GM23338 (cell line): ENCODE results near the gene NUF2. TPM values are rescaled to one million over a fixed set of nuclear protein-coding genes. Genes with fewer than 3 reads are reported as not detected.

Source experiments
- ATAC-seq: fragments of 200-7000 bp; cut with Tn5 transposase; 3 replicates; pipeline ENCODE4 v1.9.1; 2020
- DNase-seq: peaks from one replicate; pipeline ENCODE4 v3.0.0-alpha.2; 2015; ENCODE audit warnings: low spot score
- H2AFZ ChIP-seq: fragments of 200-600 bp; sonication (generic); 2 replicates; pipeline ENCODE4 v1.8.0; 2016; ENCODE audit warnings: antibody characterized with exemption, mild to moderate bottlenecking, moderate library complexity
- H3F3A ChIP-seq: fragments of 200-600 bp; sonication (generic); replicated peaks from 2 replicates; pipeline ENCODE4 v1.8.0; 2017; ENCODE audit warnings: antibody characterized with exemption, mixed run types, low read depth
- H3K27ac ChIP-seq: fragments of 200-600 bp; sonication (generic); 2 replicates; pipeline ENCODE4 v1.6.1; 2016; ENCODE audit warnings: low read depth
- H3K27me3 ChIP-seq: fragments of 200-600 bp; sonication (generic); 2 replicates; pipeline ENCODE4 v1.8.0; 2016; ENCODE audit warnings: mild to moderate bottlenecking, mixed run types, moderate library complexity; ENCODE audit not compliant: insufficient read depth
- H3K36me3 ChIP-seq: fragments of 200-600 bp; sonication (generic); 2 replicates; pipeline ENCODE4 v1.8.0; 2016; ENCODE audit warnings: mild to moderate bottlenecking; ENCODE audit not compliant: insufficient read depth
- H3K4me1 ChIP-seq: fragments of 200-600 bp; sonication (generic); 2 replicates; pipeline ENCODE4 v1.8.0; 2016; ENCODE audit warnings: mild to moderate bottlenecking, moderate library complexity; ENCODE audit not compliant: insufficient read depth
- H3K4me2 ChIP-seq: fragments of 200-600 bp; sonication (generic); 2 replicates; pipeline ENCODE4 v1.7.1; 2017; ENCODE audit warnings: mixed run types
- H3K4me3 ChIP-seq: fragments of 200-600 bp; sonication (generic); 2 replicates; pipeline ENCODE4 v1.6.1; 2016; ENCODE audit warnings: mixed run types
- H3K79me2 ChIP-seq: fragments of 200-600 bp; sonication (generic); replicated peaks from 2 replicates; pipeline ENCODE4 v1.8.0; 2017; ENCODE audit warnings: mild to moderate bottlenecking; ENCODE audit not compliant: insufficient read depth
- H3K9me2 ChIP-seq: fragments of 200-600 bp; sonication (generic); 2 replicates; pipeline ENCODE4 v1.8.0; 2017; ENCODE audit not compliant: insufficient read depth
- H4K20me1 ChIP-seq: fragments of 200-600 bp; sonication (generic); replicated peaks from 2 replicates; pipeline ENCODE4 v1.8.0; 2017; ENCODE audit warnings: mild to moderate bottlenecking; ENCODE audit not compliant: insufficient read depth
- H3K27ac Mint-ChIP-seq: 2 replicates; pipeline ENCODE4 v1.8.0; 2020; ENCODE audit warnings: inconsistent platforms, mild to moderate bottlenecking, moderate library complexity, mixed read lengths
- H3K27me3 Mint-ChIP-seq: 3 replicates; pipeline ENCODE4 v1.8.0; 2022; ENCODE audit warnings: low read depth, mild to moderate bottlenecking, moderate library complexity, mixed read lengths, inconsistent platforms; ENCODE audit not compliant: insufficient read depth, poor library complexity
- H3K36me3 Mint-ChIP-seq: 3 replicates; pipeline ENCODE4 v1.8.0; 2021; ENCODE audit warnings: low read depth, mild to moderate bottlenecking, inconsistent platforms, moderate library complexity, mixed read lengths
- H3K4me1 Mint-ChIP-seq: 3 replicates; pipeline ENCODE4 v1.8.0; 2020; ENCODE audit warnings: mild to moderate bottlenecking, inconsistent platforms, mixed read lengths
- H3K4me3 Mint-ChIP-seq: 3 replicates; pipeline ENCODE4 v1.8.0; 2021; ENCODE audit warnings: moderate library complexity, mild to moderate bottlenecking, inconsistent platforms, mixed read lengths
- H3K9me3 Mint-ChIP-seq: 3 replicates; pipeline ENCODE4 v1.8.0; 2020; ENCODE audit warnings: moderate library complexity, mild to moderate bottlenecking, inconsistent platforms, mixed read lengths
- CREB1 ChIP-seq: fragments of 250-450 bp; sonication (Bioruptor Pico); IDR thresholded peaks from 2 replicates; pipeline ENCODE4 v1.5.0; 2020; ENCODE audit warnings: low read depth, mild to moderate bottlenecking, moderate library complexity
- CTCF ChIP-seq, 2 experiments: fragments of 200-600 bp in 1 of 2; sonication (generic) in 1 of 2; conservative IDR thresholded peaks; 2 replicates each; pipeline versions ENCODE4 v1.5.1 to v1.6.1; 2016 to 2017; ENCODE audit warnings: antibody characterized with exemption in 2 of 2, low read depth in 2 of 2, mild to moderate bottlenecking in 2 of 2, moderate library complexity in 1 of 2
- ETS1 ChIP-seq: IDR thresholded peaks from 2 replicates; pipeline ENCODE4 v1.6.1; 2016; ENCODE audit warnings: antibody characterized with exemption
- EZH2 ChIP-seq: fragments of 200-600 bp; sonication (generic); IDR thresholded peaks from one replicate; pipeline ENCODE4 v1.8.0; 2017; ENCODE audit warnings: antibody characterized with exemption, mild to moderate bottlenecking, low read depth; ENCODE audit not compliant: unreplicated experiment
- EZH2phosphoT487 ChIP-seq: fragments of 200-600 bp; sonication (generic); IDR thresholded peaks from one replicate; pipeline ENCODE4 v1.8.1; 2018; ENCODE audit warnings: antibody characterized with exemption; ENCODE audit not compliant: unreplicated experiment
- JUNB ChIP-seq: IDR thresholded peaks from one replicate; pipeline ENCODE4 v1.6.1; 2016; ENCODE audit warnings: antibody characterized with exemption; ENCODE audit not compliant: unreplicated experiment
- NANOG ChIP-seq: IDR thresholded peaks from 2 replicates; pipeline ENCODE4 v1.6.1; 2016; ENCODE audit warnings: antibody characterized with exemption, borderline replicate concordance
- POLR2AphosphoS5 ChIP-seq: IDR thresholded peaks from 2 replicates; pipeline ENCODE4 v1.6.1; 2016; ENCODE audit warnings: antibody characterized with exemption, low read depth
- REST ChIP-seq: IDR thresholded peaks from one replicate; pipeline ENCODE4 v1.6.1; 2018; ENCODE audit warnings: antibody characterized with exemption; ENCODE audit not compliant: unreplicated experiment
- STAT1 ChIP-seq: IDR thresholded peaks from one replicate; pipeline ENCODE4 v1.6.1; 2016; ENCODE audit warnings: antibody characterized with exemption; ENCODE audit not compliant: unreplicated experiment
- ZNF114 ChIP-seq: fragments of 250-450 bp; sonication (Bioruptor Pico); IDR thresholded peaks from 2 replicates; pipeline ENCODE4 v1.5.0; 2020; ENCODE audit warnings: mild to moderate bottlenecking, moderate library complexity
- ZNF331 ChIP-seq: fragments of 250-450 bp; sonication (Bioruptor Pico); IDR thresholded peaks from 2 replicates; pipeline ENCODE4 v1.5.0; 2020; ENCODE audit warnings: low read depth, mild to moderate bottlenecking, moderate library complexity
- ZNF462 ChIP-seq: fragments of 250-450 bp; sonication (Bioruptor Pico); IDR thresholded peaks from 2 replicates; pipeline ENCODE4 v1.5.0; 2020; ENCODE audit warnings: mild to moderate bottlenecking, moderate library complexity
- polyA plus RNA-seq: library from polyadenylated mRNA; unstranded; fragments of >200 nt; fragmentation: Nextera tagmentation; extraction: Ambion mirVana; gene quantifications from 2 replicates; pipeline ENCODE4 v1.2.1, GENCODE V29; 2016
- total RNA-seq: library from RNA; depleted of rRNA; stranded (reverse); fragments of >200 nt; shearing (Covaris generic); gene quantifications from 2 replicates; pipeline ENCODE4 v1.2.3, GENCODE V29; 2014

NUF2 gene
- total and polyA plus RNA-seq, 2 experiments from 2014 or later: 21.7 to 51.4 TPM

GRCh38 chr1:163273766-163274441, 47.9 kb upstream of the NUF2 start:
- H3K4me2 ChIP-seq: no peak overlapping the region
- no peaks in the 10 kb centered on the region for H3K36me3 ChIP-seq
- H3K27me3 ChIP-seq: no peaks in the 10 kb centered on the region
- no peak overlapping the region for H3K4me3 ChIP-seq
- TF ChIP-seq ETS1: no peak
- no peak for TF ChIP-seq ZNF331
- no peak for TF ChIP-seq JUNB
- no peak for TF ChIP-seq STAT1
- no peak for TF ChIP-seq CREB1 (CRISPR knock-in tag)
- TF ChIP-seq ZNF114 (CRISPR knock-in tag): no peak
- no peak for TF ChIP-seq EZH2phosphoT487
- TF ChIP-seq POLR2AphosphoS5: no peak
- no peak for TF ChIP-seq CTCF (conservative IDR thresholded peaks at IDR 0.05; ENCODE audit: low read depth in 2 of 2)
- no peak for TF ChIP-seq NANOG
- TF ChIP-seq REST: no peak
- TF ChIP-seq ZNF462 (CRISPR knock-in tag): no peak
- TF ChIP-seq EZH2: no peak
- H3K27ac Mint-ChIP-seq: no peak overlapping the region
- no peaks in the 10 kb centered on the region for H3K27me3 Mint-ChIP-seq
- no peak overlapping the region for H2AFZ ChIP-seq
- DNase-seq (no peak), ATAC-seq (no peak)
- no peaks in the 10 kb centered on the region for H3K4me1 ChIP-seq
- H3K9me3 Mint-ChIP-seq: peaks cover 10% of the 10 kb centered on the region; the same call in 2 of the 3 replicates
- no peaks in the 10 kb centered on the region for H3K9me2 ChIP-seq
- no peaks in the 10 kb centered on the region for H4K20me1 ChIP-seq
- no peaks in the 10 kb centered on the region for H3K79me2 ChIP-seq
- H3K4me1 Mint-ChIP-seq: peaks cover 8% of the 10 kb centered on the region; the same call in 2 of the 3 replicates
- peaks cover 17% of the 10 kb centered on the region; the same call in 2 of the 3 replicates for H3K36me3 Mint-ChIP-seq
- no peaks in the 10 kb centered on the region for H3F3A ChIP-seq
- no peak overlapping the region for H3K4me3 Mint-ChIP-seq
- no peak overlapping the region for H3K27ac ChIP-seq
